KOPT-K1 (cell line): Measurements from ENCODE around the gene SNIP1.
A peak's percentile ranks its signal among the peaks of the same experiment; 100 is the strongest.
"Not testable (repeated sequence)": the region's sequence is repeated elsewhere in the genome, so short reads cannot be mapped to it uniquely, and the experiment has no call there.

ENCODE experiments used
- H3K27ac ChIP-seq: fragments of 200-600 bp; sonication (generic); 2 replicates; pipeline ENCODE4 v1.5.1; 2016; ENCODE audit warnings: antibody characterized with exemption, mild to moderate bottlenecking, low read depth, low read length; ENCODE audit not compliant: poor library complexity, severe bottlenecking
- H3K36me3 ChIP-seq: fragments of 200-600 bp; sonication (generic); 2 replicates; pipeline ENCODE4 v1.5.1; 2017; ENCODE audit warnings: antibody characterized with exemption, mild to moderate bottlenecking, low read length, moderate library complexity; ENCODE audit not compliant: insufficient read depth
- H3K9me3 ChIP-seq: fragments of 200-600 bp; sonication (generic); 2 replicates; pipeline ENCODE4 v1.5.1; 2017; ENCODE audit warnings: antibody characterized with exemption, low read length, mild to moderate bottlenecking; ENCODE audit not compliant: insufficient read depth, poor library complexity, severe bottlenecking

SNIP1 gene

GRCh38 chr1:37537378-37537777 lies 16.7 kb downstream of the SNIP1 start:
- Histone ChIP-seq H3K36me3 (peaks cover 91% of the 10 kb centered on the region), H3K9me3 (no peaks in the 10 kb centered on the region), H3K27ac (no peak overlapping the region)

DNA sequence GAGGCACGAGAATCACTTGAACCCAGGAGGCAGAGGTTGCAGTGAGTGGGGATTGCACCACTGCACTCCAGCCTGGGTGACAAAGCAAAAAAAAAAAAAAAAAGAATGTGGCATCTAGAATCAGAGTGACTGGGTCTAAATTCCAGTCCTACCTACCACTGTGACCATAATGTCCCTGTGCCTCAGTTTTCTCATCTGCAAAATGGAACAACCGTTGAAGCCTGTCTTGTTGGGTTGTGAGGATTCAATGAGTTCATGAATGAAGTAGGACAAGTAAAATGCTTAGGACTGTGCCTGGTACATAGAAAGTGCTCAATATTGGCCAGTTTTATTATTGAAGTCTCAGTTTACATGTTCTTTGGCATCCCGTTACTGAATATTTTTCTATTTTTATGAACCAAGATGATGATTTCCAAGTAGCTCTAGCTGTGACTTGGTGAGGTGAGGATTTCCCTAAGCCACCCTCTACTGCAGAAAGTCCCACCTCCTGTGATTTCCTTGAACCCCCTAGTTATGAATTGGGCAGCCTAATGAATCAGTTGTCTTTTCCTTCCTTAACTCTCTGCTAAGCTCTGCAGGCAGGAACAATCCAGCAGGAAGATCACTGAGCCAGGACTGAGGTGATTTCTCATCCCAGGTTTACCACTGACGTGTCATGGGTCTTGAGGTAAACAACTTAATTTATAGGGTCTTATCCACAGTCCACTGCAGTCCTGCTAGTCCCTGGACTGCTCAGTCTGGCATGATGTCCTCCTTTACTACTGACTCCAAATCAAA lies 20.6 kb downstream of the SNIP1 start:
- Histone ChIP-seq H3K36me3 (peaks cover 53% of the 10 kb centered on the region), H3K9me3 (no peaks in the 10 kb centered on the region), H3K27ac (no peak overlapping the region)

- not testable (repeated sequence) for H3K27ac ChIP-seq, H3K9me3 ChIP-seq
- H3K36me3 ChIP-seq: peaks cover 44% of the 10 kb centered on the region
Observed at GRCh38 chr1:37532418-37533156, 21.5 kb downstream of the SNIP1 start.

- H3K36me3 ChIP-seq: peaks cover 19% of the 10 kb centered on the region; the same call in 1 of the 2 replicates
- H3K27ac ChIP-seq, H3K9me3 ChIP-seq: not testable (repeated sequence)
Observed at GRCh38 chr1:37529888-37530287, 24.2 kb downstream of the SNIP1 start.

- H3K27ac ChIP-seq: peak overlapping the region; percentile 61
- H3K36me3 ChIP-seq: no peaks in the 10 kb centered on the region
- no peaks in the 10 kb centered on the region for H3K9me3 ChIP-seq
Observed at GRCh38 chr1:37519613-37520012, 34.5 kb downstream of the SNIP1 start.

DNA sequence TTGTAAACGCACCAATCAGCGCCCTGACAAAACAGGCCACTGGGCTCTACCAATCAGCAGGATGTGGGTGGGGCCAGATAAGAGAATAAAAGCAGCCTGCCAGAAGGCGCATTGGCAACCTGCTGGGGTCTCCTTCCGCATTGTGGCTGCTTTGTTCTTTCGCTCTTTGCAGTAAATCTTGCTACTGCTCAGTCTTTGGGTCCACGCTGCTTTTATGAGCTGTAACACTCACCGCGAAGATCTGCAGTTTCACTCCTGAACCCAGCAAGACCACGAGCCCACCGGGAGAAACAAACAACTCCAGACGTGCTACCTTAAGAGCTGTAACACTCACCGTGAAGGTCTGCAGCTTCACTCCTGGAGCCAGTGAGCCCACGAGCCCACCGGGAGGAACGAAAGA lies 35.2 kb downstream of the SNIP1 start:
- peak overlapping the region; percentile 61 for H3K27ac ChIP-seq
- H3K36me3 ChIP-seq, H3K9me3 ChIP-seq: not testable (repeated sequence)

GRCh38 chr1:37518241-37518640 lies 35.9 kb downstream of the SNIP1 start:
- H3K9me3 ChIP-seq, H3K27ac ChIP-seq, H3K36me3 ChIP-seq: not testable (repeated sequence)

- no peak overlapping the region for H3K27ac ChIP-seq
- H3K9me3 ChIP-seq: no peaks in the 10 kb centered on the region
- peaks cover 8% of the 10 kb centered on the region for H3K36me3 ChIP-seq
Observed at GRCh38 chr1:37517569-37517968, 36.5 kb downstream of the SNIP1 start.

- H3K27ac ChIP-seq: peak overlapping the region; percentile 92
- H3K9me3 ChIP-seq: no peaks in the 10 kb centered on the region
- peaks cover 28% of the 10 kb centered on the region for H3K36me3 ChIP-seq
Observed at GRCh38 chr1:37515185-37516034, 38.7 kb downstream of the SNIP1 start.

- Histone ChIP-seq H3K9me3 (no peaks in the 10 kb centered on the region), H3K36me3 (peaks cover 32% of the 10 kb centered on the region), H3K27ac (peak within 1 kb of the TSS; percentile 92)
Observed at GRCh38 chr1:37514350-37515184, 39.5 kb downstream of the SNIP1 start, which contains the start of gene MEAF6. MEAF6 (minus strand) TSS chr1:37514766; CDS start chr1:37514746, 20 bp downstream.

- H3K27ac ChIP-seq: peak overlapping the region; percentile 92
- no peaks in the 10 kb centered on the region for H3K9me3 ChIP-seq
- peaks cover 38% of the 10 kb centered on the region for H3K36me3 ChIP-seq
Observed at GRCh38 chr1:37513795-37514349, 40.2 kb downstream of the SNIP1 start.

DNA sequence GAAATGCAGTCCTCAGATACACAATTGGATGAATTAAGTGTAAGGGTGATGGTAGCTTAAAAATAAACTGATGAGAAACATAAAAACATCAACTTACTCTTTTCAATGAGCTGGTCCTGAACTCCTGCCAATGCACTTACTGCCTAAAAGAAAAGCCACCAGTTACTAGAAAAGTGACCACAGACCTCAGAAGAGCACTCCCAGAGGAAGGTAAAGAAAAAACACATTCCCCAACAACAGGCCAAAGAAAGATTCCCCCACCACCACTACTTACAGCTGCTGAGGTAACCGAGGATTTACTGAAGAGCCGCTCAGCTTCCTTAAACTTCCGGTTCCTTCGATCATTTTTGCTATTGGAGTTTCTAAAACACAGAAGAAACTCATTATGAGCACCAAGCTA lies 44.9 kb downstream of the SNIP1 start:
- Histone ChIP-seq H3K9me3 (no peaks in the 10 kb centered on the region), H3K27ac (no peak overlapping the region), H3K36me3 (peaks cover 83% of the 10 kb centered on the region)

DNA sequence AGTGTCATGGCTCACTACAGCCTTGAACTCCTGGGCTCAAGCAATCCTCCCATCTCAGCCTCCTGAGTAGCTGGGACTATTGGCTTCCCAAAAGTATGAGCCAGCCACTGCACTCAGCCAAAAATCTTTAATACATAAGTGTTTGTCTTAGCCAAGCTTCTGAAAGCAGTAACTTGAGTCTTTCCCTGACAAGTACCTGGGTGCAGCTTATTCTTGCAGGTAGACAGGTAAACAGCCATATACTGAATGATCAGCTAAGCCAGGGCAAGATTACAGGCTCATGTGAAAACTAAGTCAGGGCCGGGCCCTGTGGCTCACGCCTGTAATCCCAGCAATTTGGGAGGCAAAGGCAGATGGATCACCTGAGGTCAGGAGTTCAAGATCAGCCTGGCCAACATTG lies 47.4 kb downstream of the SNIP1 start:
- Histone ChIP-seq H3K9me3 (no peaks in the 10 kb centered on the region), H3K36me3 (peaks cover 87% of the 10 kb centered on the region), H3K27ac (no peak overlapping the region)

- H3K9me3 ChIP-seq, H3K27ac ChIP-seq: not testable (repeated sequence)
- peaks cover 90% of the 10 kb centered on the region for H3K36me3 ChIP-seq
Observed at GRCh38 chr1:37502791-37503190, 51.3 kb downstream of the SNIP1 start.
